ENCODE measurements around the gene PRKD1.

DNA sequence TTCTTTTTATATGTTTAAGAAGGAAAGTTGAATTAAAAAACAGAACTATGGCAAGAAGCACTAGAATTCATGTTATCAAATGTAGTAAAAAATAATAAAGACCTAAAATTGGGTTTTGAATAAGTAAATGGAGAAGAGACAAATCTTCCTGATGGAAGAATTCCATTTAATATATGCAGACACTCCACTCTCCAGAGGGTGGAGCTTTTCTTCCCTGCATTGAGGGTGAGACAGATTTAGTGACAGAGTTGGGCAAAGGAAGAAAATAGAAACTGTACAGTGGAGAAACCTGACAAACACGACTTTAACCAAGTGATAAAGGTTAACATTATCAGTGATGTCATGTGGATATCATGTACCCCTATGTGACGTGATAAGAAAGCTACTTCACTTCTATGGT is 217.6 kb downstream of the PRKD1 start:
- no peak for TF ChIP-seq POLR2A (IDR thresholded peaks at IDR 0.05)
- TF ChIP-seq, protein P1, sequence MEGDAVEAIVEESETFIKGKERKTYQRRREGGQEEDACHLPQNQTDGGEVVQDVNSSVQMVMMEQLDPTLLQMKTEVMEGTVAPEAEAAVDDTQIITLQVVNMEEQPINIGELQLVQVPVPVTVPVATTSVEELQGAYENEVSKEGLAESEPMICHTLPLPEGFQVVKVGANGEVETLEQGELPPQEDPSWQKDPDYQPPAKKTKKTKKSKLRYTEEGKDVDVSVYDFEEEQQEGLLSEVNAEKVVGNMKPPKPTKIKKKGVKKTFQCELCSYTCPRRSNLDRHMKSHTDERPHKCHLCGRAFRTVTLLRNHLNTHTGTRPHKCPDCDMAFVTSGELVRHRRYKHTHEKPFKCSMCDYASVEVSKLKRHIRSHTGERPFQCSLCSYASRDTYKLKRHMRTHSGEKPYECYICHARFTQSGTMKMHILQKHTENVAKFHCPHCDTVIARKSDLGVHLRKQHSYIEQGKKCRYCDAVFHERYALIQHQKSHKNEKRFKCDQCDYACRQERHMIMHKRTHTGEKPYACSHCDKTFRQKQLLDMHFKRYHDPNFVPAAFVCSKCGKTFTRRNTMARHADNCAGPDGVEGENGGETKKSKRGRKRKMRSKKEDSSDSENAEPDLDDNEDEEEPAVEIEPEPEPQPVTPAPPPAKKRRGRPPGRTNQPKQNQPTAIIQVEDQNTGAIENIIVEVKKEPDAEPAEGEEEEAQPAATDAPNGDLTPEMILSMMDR (IDR thresholded peaks at IDR 0.05): peak; percentile 7 to 59 (median 37)
